GM18873 (cell line): Measurements from ENCODE around the gene IVNS1ABP.

Source experiments
- ATAC-seq: cut with Tn5 transposase; IDR thresholded peaks from one replicate; pipeline ENCODE4 v1.9.1; 2021; ENCODE audit warnings: mild to moderate bottlenecking, moderate library complexity, moderate number of reproducible peaks; ENCODE audit not compliant: unreplicated experiment, low FRiP score

Gene IVNS1ABP

DNA sequence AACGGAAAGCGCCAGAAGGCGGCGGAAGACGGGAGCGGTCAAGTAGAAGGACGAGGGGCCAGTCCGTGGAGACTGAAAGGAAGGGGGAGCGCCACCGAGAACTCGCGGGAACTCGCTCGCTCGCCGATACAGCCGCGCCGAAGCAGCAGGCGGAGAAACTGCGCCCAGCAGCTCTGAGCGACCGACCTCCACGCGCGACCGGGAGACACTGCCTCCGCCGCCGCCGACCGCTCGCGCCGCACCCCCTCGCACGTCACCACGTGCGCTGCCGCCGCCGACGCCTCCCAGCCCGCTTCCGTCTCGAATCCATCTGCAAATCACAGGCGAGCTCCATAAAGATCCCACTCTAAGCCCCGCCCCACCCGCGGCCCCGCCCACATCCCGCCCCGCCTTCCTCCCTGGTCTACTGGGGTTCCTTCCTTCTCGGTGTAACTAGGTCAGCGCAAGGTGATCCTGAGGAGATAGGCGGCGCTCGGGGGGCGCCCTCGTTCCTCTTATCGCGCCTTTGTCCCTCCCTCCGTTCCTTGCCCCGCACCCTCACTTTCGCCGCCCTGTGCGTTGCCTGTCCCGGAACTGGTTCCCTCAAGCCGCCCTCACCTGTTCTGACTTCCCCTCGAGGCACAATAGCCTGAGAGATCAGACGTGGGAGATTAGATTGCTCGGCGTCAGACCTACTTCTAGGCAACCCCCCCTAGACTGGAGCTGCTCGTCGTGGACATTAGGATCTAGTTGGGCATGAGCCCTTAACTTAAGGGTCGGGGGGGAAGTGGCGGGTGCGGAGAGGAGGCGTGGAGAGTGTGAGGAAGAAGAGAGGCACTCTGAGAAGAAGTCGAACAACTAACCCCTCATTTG, at the start of gene IVNS1ABP:
Gene IVNS1ABP (minus strand): TSS at position 210 of the 852 bp plus-strand sequence. CDS start 7,750 bp downstream, outside the sequence.
- peak; percentile 63 for ATAC-seq

DNA sequence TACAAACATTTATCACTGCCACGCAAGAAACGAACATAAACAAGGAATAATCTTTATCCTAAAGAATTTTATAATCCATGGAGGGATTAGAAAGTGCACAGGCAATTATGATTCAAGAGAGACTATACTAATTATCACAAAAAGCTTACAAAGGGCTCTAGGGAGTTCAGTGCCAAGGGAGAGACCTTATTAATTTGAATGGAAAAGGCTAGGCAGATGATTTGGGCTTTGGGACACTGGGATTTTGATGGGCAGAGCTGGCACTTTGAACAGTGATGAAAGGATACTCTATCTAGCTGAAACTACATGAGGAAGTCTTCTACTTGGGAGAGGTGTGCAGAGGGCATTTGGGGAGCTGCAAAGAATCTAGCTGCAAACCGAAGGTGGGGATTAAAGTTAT, 48.9 kb upstream of the IVNS1ABP start:
- ATAC-seq = no peak

GRCh38 chr1:185364528-185364927, 47.5 kb upstream of the IVNS1ABP start:
- ATAC-seq = peak; percentile 66

GRCh38 chr1:185363205-185363604, 46.2 kb upstream of the IVNS1ABP start:
- ATAC-seq = no peak

DNA sequence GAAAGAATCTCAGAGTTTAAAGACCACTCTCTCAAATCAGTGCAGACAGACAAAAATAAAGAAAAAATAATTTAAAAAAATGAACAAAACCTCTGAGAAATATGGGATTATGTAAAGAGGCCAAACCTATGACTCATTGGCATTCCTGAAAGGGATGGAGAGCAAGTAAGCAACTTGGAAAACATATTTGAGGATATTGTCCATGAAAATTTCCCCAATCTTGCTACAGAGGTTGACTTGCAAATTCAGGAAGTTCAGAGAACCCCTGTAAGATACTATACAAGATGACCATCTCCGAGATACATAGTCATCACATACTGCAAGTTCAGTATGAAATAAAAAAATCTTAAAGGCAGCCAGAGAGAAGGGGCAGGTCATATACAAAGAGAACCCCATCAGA, 43.7 kb upstream of the IVNS1ABP start:
- ATAC-seq = no peak

- no peak for ATAC-seq
Measured at GRCh38 chr1:185358957-185359356, 41.9 kb upstream of the IVNS1ABP start.

DNA sequence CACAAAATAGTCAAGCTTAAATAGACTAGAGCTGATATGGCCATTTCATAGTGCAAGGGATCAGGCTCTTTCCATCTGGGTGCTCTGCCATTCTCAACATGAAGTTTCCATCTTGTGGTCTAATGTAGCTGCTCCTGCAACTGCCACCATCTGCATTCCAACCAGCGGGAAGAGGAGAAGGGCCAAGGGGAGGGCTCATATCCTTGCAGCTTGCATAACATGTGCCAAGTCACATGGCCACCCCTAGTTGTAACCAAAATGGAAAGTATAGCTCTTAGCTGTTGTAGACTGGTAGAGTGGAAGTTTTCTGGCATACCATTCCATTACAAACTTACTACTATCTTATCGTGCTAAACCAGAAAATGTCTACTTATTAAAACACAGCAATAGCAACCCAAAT, 38.9 kb upstream of the IVNS1ABP start:
- no peak for ATAC-seq

- ATAC-seq = no peak
Measured at GRCh38 chr1:185353124-185353523, 36.1 kb upstream of the IVNS1ABP start.

- ATAC-seq = no peak
Measured at GRCh38 chr1:185351734-185352466, 34.9 kb upstream of the IVNS1ABP start.

GRCh38 chr1:185350027-185350442, 33.0 kb upstream of the IVNS1ABP start:
- no peak for ATAC-seq

DNA sequence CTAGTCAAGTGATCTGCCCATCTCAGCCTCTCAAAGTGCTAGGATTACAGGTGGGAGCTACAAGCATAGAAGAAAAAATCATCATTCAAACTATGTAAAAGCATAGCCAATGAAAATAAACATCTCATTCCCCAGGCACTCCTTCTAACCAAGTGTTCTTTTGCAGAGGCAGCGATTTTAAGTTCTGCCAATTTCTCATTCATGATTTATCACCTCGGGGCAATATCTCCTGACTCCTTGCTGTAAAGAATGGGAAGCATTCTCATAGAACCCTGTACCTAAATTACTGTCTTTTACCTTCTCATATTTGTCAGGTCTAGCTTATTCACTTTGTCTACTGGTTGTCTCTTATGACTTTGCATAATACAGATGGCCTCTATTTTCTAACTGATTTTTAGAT, 32.5 kb upstream of the IVNS1ABP start:
- no peak for ATAC-seq

DNA sequence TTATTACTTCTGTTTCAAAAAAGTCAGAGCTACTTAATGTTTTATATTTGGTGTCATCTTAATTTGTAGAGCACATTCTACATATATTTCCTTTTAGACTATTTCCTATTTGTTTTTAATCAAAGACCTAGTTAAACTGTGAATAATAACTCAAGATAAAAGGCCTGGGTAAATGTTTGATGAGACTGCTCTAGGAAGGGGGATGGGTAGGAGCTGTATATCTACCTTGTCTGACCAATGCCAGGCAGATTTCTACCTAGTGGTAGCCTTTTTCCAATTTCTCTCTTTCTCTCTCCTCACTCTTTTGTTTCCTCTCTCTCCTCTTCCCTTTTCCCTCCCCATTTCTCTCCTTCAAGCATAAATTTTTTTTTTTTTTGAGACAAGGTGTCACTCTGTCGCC, 31.9 kb upstream of the IVNS1ABP start:
- no peak for ATAC-seq

GRCh38 chr1:185348296-185348695, 31.3 kb upstream of the IVNS1ABP start:
- no peak for ATAC-seq

- no peak for ATAC-seq
Measured at GRCh38 chr1:185345913-185346720, 29.1 kb upstream of the IVNS1ABP start.

DNA sequence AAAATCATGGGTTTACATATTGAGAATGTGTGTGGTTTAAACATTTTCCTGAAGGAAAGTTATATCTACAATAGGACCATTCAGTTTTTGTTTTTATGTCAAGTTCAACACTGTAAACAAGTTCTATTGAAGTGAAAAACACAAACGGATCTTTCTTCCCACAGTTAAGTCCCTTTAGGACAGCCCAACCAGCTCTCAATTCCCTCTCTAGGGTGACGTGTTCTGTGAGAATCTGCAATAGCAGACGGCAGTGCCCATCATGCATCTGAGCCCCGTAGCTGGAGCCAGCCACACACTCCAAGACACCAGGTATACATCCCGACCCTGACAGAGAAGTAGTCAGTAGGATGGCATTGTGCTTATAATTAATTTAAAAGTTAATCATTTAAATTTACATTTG, 26.3 kb upstream of the IVNS1ABP start:
- no peak for ATAC-seq

DNA sequence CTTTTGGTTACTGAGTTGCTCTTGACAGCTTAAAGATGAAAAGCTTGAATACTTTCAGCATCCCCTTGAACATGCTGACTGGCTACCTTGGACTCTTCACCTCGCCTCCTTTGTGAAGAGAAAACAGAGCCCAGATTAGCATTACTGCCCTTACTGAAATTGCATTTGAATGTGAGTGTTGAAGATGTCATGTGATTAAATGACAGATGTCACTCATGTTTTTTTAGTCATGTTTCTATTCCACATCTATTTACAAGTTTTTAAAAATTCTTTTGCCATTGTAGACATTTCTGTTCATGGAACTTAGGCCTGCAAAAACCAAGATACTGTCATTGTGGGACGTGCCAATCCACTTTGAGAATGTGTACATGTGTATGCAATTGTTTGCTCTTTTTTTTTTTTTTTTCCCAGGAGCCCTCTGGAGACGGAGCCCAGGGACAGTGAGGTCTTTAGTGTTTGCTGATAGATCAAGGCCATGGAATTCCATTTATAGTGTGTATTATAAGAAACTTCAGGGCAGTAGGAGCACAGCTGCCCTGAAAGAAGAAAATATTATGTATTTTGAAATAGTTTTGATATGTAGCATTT, 25.7 kb upstream of the IVNS1ABP start:
- ATAC-seq = no peak

DNA sequence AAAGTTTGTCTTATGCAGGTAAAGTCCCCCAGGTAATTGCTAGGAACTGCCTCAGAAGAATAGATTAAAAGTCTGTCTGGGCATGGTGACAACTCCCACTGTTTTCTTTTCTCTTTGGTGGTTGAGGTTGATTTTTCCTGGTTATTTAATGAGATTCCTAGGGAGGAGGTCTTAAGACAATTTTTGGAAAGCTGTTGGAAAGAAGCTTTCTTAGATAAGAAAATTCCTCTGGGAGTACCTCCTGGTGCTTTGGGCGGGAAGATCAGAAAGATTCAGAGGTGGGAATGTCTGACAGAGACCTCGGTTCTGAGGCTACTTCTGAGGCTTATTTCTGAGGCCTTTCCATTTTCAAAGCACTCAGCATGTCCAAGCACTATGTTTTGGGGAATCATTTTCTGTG, 25.0 kb upstream of the IVNS1ABP start:
- ATAC-seq = no peak

DNA sequence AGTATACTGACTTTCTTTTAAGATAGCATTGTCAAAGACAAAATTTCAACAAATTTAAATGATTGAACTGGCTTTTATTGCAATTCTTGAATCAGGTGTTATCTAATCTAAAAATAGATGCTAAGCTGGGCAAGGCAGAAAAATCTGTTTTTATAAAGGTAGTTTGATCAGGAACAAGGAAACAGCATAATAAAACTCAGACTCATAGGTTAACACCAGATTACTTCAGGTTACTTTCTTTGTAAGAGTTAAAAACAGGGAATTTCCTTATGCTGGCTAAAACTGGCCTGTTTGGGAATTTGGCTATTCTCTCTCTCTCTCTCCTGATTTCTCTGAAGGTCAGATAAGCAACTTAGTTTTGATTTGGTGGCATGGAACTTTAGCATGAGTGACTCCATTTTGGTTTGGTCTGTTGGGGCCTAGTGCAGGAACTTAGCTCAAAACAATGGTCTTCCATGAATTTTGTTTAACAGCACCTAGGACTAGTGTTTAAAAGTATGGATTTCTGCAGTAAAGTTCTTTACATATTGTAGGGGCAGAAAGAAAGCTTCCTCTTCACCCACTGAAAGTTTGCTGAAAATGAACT, 24.2 kb upstream of the IVNS1ABP start:
- no peak for ATAC-seq

DNA sequence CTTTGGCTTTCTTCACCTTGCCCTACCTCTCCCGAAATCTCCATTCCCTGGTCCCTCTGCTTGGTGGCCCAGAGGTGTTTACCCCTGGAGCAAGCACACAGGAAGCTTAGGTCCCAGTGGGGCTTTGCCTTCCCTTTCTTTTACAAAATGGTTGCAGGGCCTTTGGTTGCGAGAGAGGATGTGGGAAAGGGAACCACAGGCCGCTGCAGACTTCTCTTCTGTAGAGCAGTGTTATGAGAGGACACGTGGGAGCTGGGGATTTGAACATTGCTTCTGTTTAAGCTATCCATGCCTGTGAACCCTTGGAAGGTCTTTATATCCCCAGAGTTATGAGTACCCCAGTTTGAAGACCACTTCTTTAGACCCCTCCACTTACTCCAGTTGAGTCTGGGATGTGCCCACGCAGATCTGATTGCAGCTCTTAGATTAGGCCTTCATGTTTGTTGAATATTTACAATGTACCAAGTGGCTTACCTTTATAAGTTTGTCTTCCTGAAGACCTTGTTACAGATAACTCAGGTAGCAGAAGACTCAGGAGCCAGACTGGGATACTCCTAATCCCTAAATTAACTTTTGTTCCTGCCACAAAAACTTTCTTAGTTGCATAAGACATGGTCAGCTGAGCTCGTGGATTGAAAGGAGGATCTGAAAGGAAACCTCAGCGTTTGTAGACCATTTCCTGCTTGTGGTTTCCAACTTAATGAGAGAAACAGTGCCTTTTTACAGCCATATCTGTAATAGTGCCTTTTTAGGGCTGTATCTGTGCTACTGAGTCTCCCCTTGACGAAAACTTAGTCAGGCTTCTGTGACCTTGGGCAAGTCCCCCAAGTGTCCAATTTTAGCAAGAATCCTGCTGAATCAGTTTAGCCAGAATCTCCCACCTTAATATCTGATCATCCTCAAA, 21.9 kb upstream of the IVNS1ABP start:
- ATAC-seq = peak; percentile 94
